ENCODE data around the gene RNF212B. TPM values are rescaled to one million over a fixed set of nuclear protein-coding genes. Genes with fewer than 3 reads are reported as not detected.

RNF212B gene
- total and polyA plus RNA-seq, 2 of the 13 experiments (the other 11 are each of a cell fraction or from before 2014, with no cell fraction given) = 0.05 TPM; not detected in 1

DNA sequence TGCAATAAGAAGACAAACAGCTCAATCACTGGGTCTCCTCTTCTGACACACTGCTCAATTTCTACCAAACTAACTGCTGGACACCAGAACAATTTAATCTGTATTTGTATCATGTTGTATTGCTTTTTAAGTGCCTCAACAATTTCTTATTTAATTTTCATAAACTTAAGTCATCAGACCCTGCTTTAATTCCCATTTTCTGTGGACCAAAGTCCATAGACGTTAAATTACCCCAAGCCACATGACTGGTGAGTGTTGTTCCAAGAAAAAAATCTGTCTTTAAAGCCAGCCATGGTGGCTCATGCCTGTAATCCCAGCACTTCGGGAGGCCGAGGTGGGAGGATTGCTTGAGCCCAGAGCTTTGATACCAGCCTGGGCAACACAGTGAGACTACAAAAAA lies 39.5 kb downstream of the RNF212B start:
- Histone ChIP-seq H3K4me2 (ENCODE audit: low read depth, low read length) (no peak overlapping the region), H3K9ac (ENCODE audit: insufficient read depth, low read depth, low read length) (no peak overlapping the region), H3K4me1 (ENCODE audit: insufficient read depth, low read length) (peaks cover 8% of the 10 kb centered on the region), H3K9me3 (ENCODE audit: low read length) (no peaks in the 10 kb centered on the region), H4K20me1 (ENCODE audit: insufficient read depth, low read length) (no peaks in the 10 kb centered on the region), H3K27ac (ENCODE audit: extremely low read length, insufficient read depth, low read length) (no peak overlapping the region), H3K4me3 (replicated peaks in 1 of 3; ENCODE audit: insufficient read depth in 1 of 3, low read depth in 2 of 3, low read length in 3 of 3) (no peak overlapping the region), H3K27me3 (ENCODE audit: control insufficient read depth in 1 of 2, insufficient read depth in 2 of 2, low read length in 2 of 2) (no peaks in the 10 kb centered on the region), H3K36me3 (replicated peaks in 1 of 2; ENCODE audit: control insufficient read depth in 1 of 2, insufficient read depth in 2 of 2, low read length in 2 of 2) (0 out of 5 replicates have a peak, but pooled peaks cover 0 to 3% of the 10 kb centered on the region in 2 experiments), H2AFZ (ENCODE audit: low read length) (no peak overlapping the region), H3K79me2 (ENCODE audit: insufficient read depth, low read length) (no peaks in the 10 kb centered on the region)
- TF ChIP-seq ZNF251 (CRISPR knock-in tag; IDR thresholded peaks at IDR 0.05) (no peak), ZFAT (CRISPR knock-in tag; conservative IDR thresholded peaks at IDR 0.05) (no peak), ZNF331 (CRISPR knock-in tag; IDR thresholded peaks at IDR 0.05) (no peak), ZBTB7A (CRISPR knock-in tag; IDR thresholded peaks at IDR 0.05) (no peak), NBN (conservative IDR thresholded peaks at IDR 0.05) (no peak), MEF2D (CRISPR knock-in tag; IDR thresholded peaks at IDR 0.05) (no peak), NCOA2 (CRISPR knock-in tag; IDR thresholded peaks at IDR 0.05) (no peak), ZNF724P (CRISPR knock-in tag; IDR thresholded peaks at IDR 0.05; ENCODE audit: borderline replicate concordance) (no peak)
- TF ChIP-seq, protein P1, sequence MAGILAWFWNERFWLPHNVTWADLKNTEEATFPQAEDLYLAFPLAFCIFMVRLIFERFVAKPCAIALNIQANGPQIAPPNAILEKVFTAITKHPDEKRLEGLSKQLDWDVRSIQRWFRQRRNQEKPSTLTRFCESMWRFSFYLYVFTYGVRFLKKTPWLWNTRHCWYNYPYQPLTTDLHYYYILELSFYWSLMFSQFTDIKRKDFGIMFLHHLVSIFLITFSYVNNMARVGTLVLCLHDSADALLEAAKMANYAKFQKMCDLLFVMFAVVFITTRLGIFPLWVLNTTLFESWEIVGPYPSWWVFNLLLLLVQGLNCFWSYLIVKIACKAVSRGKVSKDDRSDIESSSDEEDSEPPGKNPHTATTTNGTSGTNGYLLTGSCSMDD (CRISPR knock-in tag; IDR thresholded peaks at IDR 0.05) = no peak
- TF ChIP-seq, protein P2, sequence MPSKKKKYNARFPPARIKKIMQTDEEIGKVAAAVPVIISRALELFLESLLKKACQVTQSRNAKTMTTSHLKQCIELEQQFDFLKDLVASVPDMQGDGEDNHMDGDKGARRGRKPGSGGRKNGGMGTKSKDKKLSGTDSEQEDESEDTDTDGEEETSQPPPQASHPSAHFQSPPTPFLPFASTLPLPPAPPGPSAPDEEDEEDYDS (CRISPR knock-in tag; IDR thresholded peaks at IDR 0.05) = no peak
- TF ChIP-seq, protein P3, sequence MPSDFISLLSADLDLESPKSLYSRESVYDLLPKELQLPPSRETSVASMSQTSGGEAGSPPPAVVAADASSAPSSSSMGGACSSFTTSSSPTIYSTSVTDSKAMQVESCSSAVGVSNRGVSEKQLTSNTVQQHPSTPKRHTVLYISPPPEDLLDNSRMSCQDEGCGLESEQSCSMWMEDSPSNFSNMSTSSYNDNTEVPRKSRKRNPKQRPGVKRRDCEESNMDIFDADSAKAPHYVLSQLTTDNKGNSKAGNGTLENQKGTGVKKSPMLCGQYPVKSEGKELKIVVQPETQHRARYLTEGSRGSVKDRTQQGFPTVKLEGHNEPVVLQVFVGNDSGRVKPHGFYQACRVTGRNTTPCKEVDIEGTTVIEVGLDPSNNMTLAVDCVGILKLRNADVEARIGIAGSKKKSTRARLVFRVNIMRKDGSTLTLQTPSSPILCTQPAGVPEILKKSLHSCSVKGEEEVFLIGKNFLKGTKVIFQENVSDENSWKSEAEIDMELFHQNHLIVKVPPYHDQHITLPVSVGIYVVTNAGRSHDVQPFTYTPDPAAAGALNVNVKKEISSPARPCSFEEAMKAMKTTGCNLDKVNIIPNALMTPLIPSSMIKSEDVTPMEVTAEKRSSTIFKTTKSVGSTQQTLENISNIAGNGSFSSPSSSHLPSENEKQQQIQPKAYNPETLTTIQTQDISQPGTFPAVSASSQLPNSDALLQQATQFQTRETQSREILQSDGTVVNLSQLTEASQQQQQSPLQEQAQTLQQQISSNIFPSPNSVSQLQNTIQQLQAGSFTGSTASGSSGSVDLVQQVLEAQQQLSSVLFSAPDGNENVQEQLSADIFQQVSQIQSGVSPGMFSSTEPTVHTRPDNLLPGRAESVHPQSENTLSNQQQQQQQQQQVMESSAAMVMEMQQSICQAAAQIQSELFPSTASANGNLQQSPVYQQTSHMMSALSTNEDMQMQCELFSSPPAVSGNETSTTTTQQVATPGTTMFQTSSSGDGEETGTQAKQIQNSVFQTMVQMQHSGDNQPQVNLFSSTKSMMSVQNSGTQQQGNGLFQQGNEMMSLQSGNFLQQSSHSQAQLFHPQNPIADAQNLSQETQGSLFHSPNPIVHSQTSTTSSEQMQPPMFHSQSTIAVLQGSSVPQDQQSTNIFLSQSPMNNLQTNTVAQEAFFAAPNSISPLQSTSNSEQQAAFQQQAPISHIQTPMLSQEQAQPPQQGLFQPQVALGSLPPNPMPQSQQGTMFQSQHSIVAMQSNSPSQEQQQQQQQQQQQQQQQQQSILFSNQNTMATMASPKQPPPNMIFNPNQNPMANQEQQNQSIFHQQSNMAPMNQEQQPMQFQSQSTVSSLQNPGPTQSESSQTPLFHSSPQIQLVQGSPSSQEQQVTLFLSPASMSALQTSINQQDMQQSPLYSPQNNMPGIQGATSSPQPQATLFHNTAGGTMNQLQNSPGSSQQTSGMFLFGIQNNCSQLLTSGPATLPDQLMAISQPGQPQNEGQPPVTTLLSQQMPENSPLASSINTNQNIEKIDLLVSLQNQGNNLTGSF (CRISPR knock-in tag; IDR thresholded peaks at IDR 0.05) = no peak
- TF ChIP-seq, protein P4, sequence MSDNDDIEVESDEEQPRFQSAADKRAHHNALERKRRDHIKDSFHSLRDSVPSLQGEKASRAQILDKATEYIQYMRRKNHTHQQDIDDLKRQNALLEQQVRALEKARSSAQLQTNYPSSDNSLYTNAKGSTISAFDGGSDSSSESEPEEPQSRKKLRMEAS (IDR thresholded peaks at IDR 0.05) = no peak
- TF ChIP-seq, protein P5, sequence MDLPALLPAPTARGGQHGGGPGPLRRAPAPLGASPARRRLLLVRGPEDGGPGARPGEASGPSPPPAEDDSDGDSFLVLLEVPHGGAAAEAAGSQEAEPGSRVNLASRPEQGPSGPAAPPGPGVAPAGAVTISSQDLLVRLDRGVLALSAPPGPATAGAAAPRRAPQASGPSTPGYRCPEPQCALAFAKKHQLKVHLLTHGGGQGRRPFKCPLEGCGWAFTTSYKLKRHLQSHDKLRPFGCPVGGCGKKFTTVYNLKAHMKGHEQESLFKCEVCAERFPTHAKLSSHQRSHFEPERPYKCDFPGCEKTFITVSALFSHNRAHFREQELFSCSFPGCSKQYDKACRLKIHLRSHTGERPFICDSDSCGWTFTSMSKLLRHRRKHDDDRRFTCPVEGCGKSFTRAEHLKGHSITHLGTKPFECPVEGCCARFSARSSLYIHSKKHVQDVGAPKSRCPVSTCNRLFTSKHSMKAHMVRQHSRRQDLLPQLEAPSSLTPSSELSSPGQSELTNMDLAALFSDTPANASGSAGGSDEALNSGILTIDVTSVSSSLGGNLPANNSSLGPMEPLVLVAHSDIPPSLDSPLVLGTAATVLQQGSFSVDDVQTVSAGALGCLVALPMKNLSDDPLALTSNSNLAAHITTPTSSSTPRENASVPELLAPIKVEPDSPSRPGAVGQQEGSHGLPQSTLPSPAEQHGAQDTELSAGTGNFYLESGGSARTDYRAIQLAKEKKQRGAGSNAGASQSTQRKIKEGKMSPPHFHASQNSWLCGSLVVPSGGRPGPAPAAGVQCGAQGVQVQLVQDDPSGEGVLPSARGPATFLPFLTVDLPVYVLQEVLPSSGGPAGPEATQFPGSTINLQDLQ (CRISPR knock-in tag; IDR thresholded peaks at IDR 0.05) = no peak
- no peak for DNase-seq (ENCODE audit: low spot score)
- POLR2A ChIA-PET = interaction anchor here (1.1 to 6.8 kb wide), 4 partner anchors 9 to 29 kb away, joined by 3 to 43 read pairs (median 5); partner anchors contain the start of genes BCL2L2, HOMEZ and PPP1R3E
- in situ Hi-C loops (cut with HindIII; ENCODE audit: extremely low pct_ligation_motif_present, low pct_unique_long_range_greater_than_20kb) = no loop called here
- FAIRE-seq = no peak
- BruUV-seq (replicated peaks) = no TSS peak
- WGBS (ENCODE audit: low lambda C conversion rate) = 82% methylated on average over 3 of the region's 3 CpGs
- no peak for ATAC-seq
- CTCF ChIA-PET (ENCODE audit: low intra/inter-chr PET ratio, low total read pairs) = no interaction called here
- intact Hi-C loops (cut with micrococcal nuclease; ENCODE audit: unreplicated experiment) = no loop called here

Data from HepG2 (cell line).